ENCODE measurements around the gene WDR72.

DNA sequence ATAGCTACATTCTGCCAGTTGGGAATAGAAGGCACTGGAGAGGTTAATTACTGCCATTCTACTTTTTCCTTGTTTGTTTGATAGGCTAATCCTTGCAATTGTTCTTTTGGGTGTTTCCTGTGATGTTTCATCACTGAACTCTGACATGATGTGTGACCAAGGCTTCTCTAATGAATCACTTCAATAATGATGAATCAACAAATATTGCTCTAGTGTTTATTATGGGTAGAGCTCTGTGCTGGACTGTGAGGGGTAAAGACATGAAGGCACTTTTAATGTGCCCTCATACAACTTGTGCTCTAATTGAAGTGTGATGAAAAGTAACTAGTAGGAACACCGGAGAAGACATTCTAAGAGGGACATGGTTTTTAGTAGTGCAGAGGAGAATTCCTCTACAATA is 233.6 kb downstream of the WDR72 start:
- TF ChIP-seq TAF1 (IDR thresholded peaks at IDR 0.05; ENCODE audit: borderline replicate concordance, low read depth, low read length) (no peak), POLR2A (IDR thresholded peaks at IDR 0.05; ENCODE audit: low read depth, low read length) (no peak), POLR2AphosphoS5 (IDR thresholded peaks at IDR 0.05; ENCODE audit: low read depth, low read length) (no peak)
